ENCODE results near the gene SP140L.
"Not testable (repeated sequence)": the region's sequence is repeated elsewhere in the genome, so short reads cannot be mapped to it uniquely, and the experiment has no call there.

Gene SP140L

GRCh38 chr2:230423851-230424458 is 97.0 kb downstream of the SP140L start:
- no peak for DNase-seq

- DNase-seq: no peak
Observed at GRCh38 chr2:230425377-230425776, 98.4 kb downstream of the SP140L start.

DNA sequence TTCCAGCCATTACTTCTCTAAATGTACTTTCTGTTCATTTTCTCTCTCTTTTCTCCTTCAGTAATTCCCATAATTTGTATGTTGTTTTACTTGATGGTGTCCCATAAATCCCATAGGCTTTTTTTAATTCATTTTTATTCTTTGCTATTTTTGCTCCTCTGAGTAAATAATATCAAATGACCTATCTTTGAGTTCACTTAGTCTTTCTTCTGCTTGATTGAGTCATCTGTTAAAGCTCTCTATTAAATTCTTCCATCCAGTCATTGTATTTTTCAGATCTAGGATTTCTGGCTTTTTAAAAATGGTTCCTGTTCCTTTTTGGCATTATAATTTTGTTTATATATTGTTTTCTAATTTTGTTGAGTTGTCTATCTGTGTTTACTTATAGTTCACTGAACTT is 102.5 kb downstream of the SP140L start:
- no peak for DNase-seq

- no peak for DNase-seq
Observed at GRCh38 chr2:230430957-230431910, 104.2 kb downstream of the SP140L start.

GRCh38 chr2:230434677-230435324 is 107.8 kb downstream of the SP140L start:
- DNase-seq: no peak

DNA sequence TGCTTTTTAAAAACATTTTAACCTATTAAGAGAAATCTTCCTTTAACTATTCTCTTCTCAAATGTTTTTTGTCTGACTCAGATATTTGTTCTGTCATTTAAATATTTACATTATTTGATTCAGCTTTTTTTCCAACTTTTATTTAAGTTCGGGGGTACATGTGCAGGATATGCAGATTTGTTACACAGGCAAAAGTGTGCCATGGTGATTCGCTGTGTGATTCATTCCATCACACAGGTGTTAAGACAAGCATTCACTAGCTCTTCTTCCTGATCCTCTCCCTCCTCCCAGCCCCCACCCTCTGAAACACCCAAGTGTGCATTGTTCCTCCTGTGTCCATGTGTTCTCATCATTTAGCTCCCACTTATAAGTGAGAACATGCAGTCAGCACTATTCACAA is 108.4 kb downstream of the SP140L start:
- DNase-seq: no peak

GRCh38 chr2:230439121-230439520 is 112.1 kb downstream of the SP140L start:
- not testable (repeated sequence) for DNase-seq

DNA sequence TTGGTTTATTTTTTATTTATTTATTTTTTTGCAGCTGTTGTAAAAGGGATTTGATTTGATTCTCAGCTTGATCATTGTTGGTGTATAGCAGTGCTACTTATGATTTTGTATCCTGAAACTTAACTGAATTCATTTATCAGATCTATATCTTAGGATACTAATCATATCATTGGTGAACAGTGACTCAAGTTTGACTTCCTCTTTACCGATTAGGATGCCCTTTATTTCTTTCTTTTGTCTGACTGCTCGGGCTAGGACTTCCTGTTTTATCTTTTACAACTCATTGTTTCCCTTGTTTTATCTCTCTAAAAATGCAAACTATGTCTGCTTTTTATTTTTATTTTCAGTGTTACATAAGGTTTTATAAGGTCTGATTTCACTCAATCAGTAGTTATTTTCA is 112.6 kb downstream of the SP140L start:
- no peak for DNase-seq

DNA sequence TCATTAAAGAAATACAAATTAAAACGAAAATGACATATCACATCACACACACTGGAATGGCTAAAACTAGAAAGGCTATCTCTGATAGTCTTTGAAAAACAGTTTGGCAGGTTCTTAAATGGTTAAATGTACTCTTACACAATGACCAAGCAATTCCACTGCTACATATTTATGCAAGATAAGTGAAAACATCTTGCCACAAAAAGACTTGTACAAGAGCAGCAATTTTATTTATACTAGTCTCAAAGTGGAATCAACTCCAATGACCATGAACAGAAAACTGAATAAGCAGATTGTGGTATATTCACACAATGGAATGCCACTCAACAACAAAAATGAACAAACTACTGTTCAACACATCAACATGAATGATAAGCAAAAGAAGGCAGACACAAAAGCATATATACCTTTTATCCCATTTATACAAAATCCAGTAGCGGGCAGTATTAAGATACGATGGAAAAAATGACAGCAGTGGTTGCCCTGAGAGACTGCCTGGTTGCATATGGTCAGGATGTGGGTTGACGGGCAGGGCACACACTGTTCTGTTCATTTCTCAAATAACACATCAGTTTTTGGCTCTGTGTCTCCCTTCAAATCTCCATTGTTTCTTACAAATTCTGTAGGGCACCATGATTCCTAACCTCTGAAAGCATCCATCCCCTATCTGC is 114.4 kb downstream of the SP140L start:
- DNase-seq: no peak

DNA sequence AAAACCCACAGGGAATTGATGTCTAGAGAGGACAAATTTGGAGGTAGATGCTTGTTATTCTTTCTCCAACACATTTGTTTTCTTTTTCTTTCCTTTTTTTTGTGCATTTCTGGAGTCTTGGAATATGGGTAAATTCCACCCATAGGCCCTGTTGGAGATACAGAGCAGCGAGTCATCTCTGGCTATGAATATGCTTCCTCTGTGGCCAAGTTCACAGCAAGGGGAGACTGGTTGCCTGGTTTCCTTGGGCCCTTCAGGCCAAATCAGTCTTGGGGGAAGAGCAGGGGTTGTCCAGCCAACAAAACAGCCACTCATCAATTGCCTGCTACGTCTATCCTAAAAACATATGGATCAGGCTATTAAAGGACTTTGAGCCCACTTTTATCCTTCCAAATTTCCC is 116.5 kb downstream of the SP140L start:
- DNase-seq: no peak

DNA sequence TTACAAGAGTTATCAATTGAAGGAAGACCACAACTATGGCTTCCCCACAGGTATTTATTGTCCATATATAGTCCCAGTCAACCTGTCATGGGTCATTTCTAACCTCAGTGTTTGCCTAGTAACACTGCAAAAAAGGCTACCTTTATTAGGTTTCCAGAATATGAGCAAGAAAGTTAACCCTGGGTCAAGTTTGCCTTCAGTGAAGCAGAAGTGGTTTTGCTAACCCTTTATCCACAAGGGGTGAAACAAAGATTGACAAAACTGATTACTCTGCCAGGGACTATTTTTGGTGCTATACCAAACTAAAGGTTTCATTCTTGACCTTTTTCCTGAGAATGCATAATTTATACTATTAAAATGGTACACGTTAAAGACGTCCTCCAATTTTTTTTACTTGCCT is 117.8 kb downstream of the SP140L start:
- DNase-seq: no peak

DNA sequence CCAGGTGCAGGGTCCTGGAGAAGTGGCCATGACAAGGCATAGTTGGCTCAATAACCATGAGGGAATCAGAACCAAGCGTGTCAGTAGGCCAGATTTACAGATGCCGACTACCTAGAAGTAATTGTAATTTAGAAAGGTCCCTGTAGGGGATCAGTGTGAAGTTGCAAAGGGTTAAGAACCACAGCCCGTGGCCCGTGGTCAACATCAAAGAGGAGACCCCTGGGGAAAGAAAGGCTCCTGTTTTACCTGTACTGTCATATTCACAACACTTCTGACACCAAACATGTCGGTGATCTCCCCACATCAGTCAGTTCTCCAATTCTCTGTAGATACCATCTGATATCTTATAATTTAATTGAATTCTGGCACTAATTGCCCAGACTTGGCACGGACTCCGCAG is 120.0 kb downstream of the SP140L start:
- DNase-seq: no peak

DNA sequence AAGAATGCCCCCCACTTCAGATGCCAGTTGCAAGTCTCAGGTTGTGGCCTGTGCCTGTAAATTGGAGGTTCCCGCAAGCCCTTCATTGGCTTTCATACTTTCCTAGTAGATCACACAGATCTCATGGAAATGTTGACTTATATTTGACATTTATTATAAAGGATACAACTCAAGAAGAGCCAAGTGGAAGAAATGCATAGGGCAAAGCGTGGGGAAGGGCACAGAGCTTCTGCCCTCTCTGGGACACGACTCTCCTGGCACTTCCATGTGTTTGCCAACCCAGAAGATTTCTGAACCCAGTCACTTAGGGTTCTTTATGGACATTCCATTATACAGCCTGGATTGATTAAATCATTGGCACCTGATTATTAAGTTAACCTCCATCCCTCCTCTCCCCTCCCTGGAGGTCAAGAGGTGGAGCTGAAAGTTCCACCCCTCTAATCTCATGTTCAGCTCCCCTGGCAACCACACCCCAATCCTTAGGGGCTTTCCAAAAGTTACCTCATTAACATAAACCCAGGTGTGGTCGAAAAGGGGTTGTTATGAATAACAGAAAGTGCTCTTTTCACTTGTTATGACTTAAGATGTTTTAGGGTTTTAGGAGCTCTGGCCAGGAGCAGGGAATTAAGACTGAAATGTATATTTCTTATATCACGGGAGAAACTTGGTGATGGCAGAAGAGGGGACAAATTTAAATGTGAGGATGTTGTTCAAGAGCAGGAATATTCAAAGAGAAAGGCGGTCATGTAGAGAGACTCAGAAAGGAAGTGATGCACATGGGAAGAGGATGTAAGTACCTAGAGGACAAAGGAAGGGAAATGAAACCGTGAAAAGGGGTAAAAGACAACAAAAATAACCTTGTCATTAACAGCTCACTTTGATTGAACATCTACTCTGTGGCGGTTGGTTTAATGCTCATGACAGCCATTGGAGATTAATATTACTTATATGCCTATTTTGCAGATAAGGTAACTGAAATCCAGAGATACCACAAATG is 120.8 kb downstream of the SP140L start:
- no peak for DNase-seq

DNA sequence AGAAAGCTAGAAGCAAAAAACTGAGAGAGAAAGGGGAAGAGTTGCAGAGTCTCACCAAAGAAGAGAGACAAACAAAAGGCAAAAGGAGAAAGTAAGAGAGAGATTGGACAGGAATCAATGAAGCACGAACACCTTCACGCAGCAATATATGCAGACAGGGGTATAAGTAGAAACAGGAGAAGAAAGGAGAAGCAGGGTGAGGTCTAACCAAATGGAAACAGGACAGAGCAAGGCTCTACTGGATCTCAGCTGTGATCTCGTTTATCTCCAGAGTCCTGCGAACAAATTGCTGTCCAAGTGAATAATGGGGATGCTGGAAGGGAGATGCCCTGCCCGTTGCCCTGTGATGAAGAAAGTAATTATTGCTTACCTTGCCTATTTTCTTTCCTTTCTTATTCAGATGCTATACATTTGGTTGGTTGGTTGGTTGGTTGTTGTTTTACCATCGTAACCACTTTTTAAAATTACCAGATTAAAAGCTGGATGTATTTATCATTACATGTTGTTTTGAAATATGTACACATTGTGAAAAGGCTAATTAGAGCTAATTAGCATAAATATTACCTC is 123.0 kb downstream of the SP140L start:
- DNase-seq: no peak

- DNase-seq: no peak
Observed at GRCh38 chr2:230453006-230453405, 126.0 kb downstream of the SP140L start.

Measured in NCI-H69 (cell line).